ENCODE results near the gene ERGIC1.
A peak's percentile ranks its signal among the peaks of the same experiment; 100 is the strongest.

Gene ERGIC1

GRCh38 chr5:172788771-172789686 is 45.0 kb upstream of the ERGIC1 start:
- peak overlapping the region; percentile 39 for H3K9ac ChIP-seq (ENCODE audit: low read depth, low read length, poor library complexity, severe bottlenecking)
- no peaks in the 10 kb centered on the region for H3K27me3 ChIP-seq (ENCODE audit: insufficient read depth, low read length, poor library complexity, severe bottlenecking)
- peaks cover 28% of the 10 kb centered on the region for H3K4me1 ChIP-seq (ENCODE audit: insufficient read depth, low read length, poor library complexity, severe bottlenecking)
- H3K4me2 ChIP-seq (ENCODE audit: low read depth, low read length, poor library complexity, severe bottlenecking): peak overlapping the region; percentile 31
- no peaks in the 10 kb centered on the region for H3K36me3 ChIP-seq (ENCODE audit: insufficient read depth, low read length)
- 0 out of 2 replicates have a peak overlapping the region, but pooled peaks have one; percentile 49 for H2AFZ ChIP-seq (ENCODE audit: low read length)
- no peak overlapping the region for H3K4me3 ChIP-seq (ENCODE audit: low read length, poor library complexity, severe bottlenecking)
- no peaks in the 10 kb centered on the region for H3K9me2 ChIP-seq (replicated peaks; ENCODE audit: low read depth, low read length)
- no peaks in the 10 kb centered on the region for H3F3A ChIP-seq (ENCODE audit: low read depth)
- no peak for TF ChIP-seq CTCF (conservative IDR thresholded peaks at IDR 0.05; ENCODE audit: low read length)
- TF ChIP-seq EZH2phosphoT487 (IDR thresholded peaks at IDR 0.05; ENCODE audit: borderline replicate concordance): no peak
- no peaks in the 10 kb centered on the region for H3K79me2 ChIP-seq (ENCODE audit: insufficient read depth, low read length)
- no peaks in the 10 kb centered on the region for H4K20me1 ChIP-seq (ENCODE audit: insufficient read depth, low read length, poor library complexity, severe bottlenecking)
- H3K9me3 ChIP-seq (ENCODE audit: insufficient read depth, low read depth, low read length): no peaks in the 10 kb centered on the region

- Histone ChIP-seq H3K4me1 (ENCODE audit: insufficient read depth, low read length, poor library complexity, severe bottlenecking) (peaks cover 28% of the 10 kb centered on the region), H3F3A (ENCODE audit: low read depth) (no peaks in the 10 kb centered on the region), H3K4me3 (ENCODE audit: low read length, poor library complexity, severe bottlenecking) (no peak overlapping the region), H3K79me2 (ENCODE audit: insufficient read depth, low read length) (no peaks in the 10 kb centered on the region), H2AFZ (ENCODE audit: low read length) (no peak overlapping the region), H4K20me1 (ENCODE audit: insufficient read depth, low read length, poor library complexity, severe bottlenecking) (no peaks in the 10 kb centered on the region), H3K9me2 (replicated peaks; ENCODE audit: low read depth, low read length) (no peaks in the 10 kb centered on the region), H3K4me2 (ENCODE audit: low read depth, low read length, poor library complexity, severe bottlenecking) (peak overlapping the region; percentile 31), H3K36me3 (ENCODE audit: insufficient read depth, low read length) (no peaks in the 10 kb centered on the region), H3K9me3 (ENCODE audit: insufficient read depth, low read depth, low read length) (no peaks in the 10 kb centered on the region), H3K27me3 (ENCODE audit: insufficient read depth, low read length, poor library complexity, severe bottlenecking) (no peaks in the 10 kb centered on the region), H3K9ac (ENCODE audit: low read depth, low read length, poor library complexity, severe bottlenecking) (peak overlapping the region; percentile 17)
- TF ChIP-seq CTCF (conservative IDR thresholded peaks at IDR 0.05; ENCODE audit: low read length) (no peak), EZH2phosphoT487 (IDR thresholded peaks at IDR 0.05; ENCODE audit: borderline replicate concordance) (no peak)
Measured at GRCh38 chr5:172789687-172790495, 44.2 kb upstream of the ERGIC1 start.

GRCh38 chr5:172790496-172790889 is 43.6 kb upstream of the ERGIC1 start:
- H3K4me3 ChIP-seq (ENCODE audit: low read length, poor library complexity, severe bottlenecking): no peak overlapping the region
- no peaks in the 10 kb centered on the region for H3K27me3 ChIP-seq (ENCODE audit: insufficient read depth, low read length, poor library complexity, severe bottlenecking)
- no peaks in the 10 kb centered on the region for H4K20me1 ChIP-seq (ENCODE audit: insufficient read depth, low read length, poor library complexity, severe bottlenecking)
- no peak overlapping the region for H2AFZ ChIP-seq (ENCODE audit: low read length)
- no peaks in the 10 kb centered on the region for H3F3A ChIP-seq (ENCODE audit: low read depth)
- no peaks in the 10 kb centered on the region for H3K36me3 ChIP-seq (ENCODE audit: insufficient read depth, low read length)
- H3K9me2 ChIP-seq (replicated peaks; ENCODE audit: low read depth, low read length): no peaks in the 10 kb centered on the region
- H3K79me2 ChIP-seq (ENCODE audit: insufficient read depth, low read length): no peaks in the 10 kb centered on the region
- no peaks in the 10 kb centered on the region for H3K9me3 ChIP-seq (ENCODE audit: insufficient read depth, low read depth, low read length)
- no peak for TF ChIP-seq EZH2phosphoT487 (IDR thresholded peaks at IDR 0.05; ENCODE audit: borderline replicate concordance)
- no peak for TF ChIP-seq CTCF (conservative IDR thresholded peaks at IDR 0.05; ENCODE audit: low read length)
- peaks cover 28% of the 10 kb centered on the region for H3K4me1 ChIP-seq (ENCODE audit: insufficient read depth, low read length, poor library complexity, severe bottlenecking)
- H3K9ac ChIP-seq (ENCODE audit: low read depth, low read length, poor library complexity, severe bottlenecking): no peak overlapping the region
- no peak overlapping the region for H3K4me2 ChIP-seq (ENCODE audit: low read depth, low read length, poor library complexity, severe bottlenecking)
